ENCODE results near the gene OSBP. TPM values are rescaled to one million over a fixed set of nuclear protein-coding genes. Genes with fewer than 3 reads are reported as not detected.

Gene OSBP, protein sequence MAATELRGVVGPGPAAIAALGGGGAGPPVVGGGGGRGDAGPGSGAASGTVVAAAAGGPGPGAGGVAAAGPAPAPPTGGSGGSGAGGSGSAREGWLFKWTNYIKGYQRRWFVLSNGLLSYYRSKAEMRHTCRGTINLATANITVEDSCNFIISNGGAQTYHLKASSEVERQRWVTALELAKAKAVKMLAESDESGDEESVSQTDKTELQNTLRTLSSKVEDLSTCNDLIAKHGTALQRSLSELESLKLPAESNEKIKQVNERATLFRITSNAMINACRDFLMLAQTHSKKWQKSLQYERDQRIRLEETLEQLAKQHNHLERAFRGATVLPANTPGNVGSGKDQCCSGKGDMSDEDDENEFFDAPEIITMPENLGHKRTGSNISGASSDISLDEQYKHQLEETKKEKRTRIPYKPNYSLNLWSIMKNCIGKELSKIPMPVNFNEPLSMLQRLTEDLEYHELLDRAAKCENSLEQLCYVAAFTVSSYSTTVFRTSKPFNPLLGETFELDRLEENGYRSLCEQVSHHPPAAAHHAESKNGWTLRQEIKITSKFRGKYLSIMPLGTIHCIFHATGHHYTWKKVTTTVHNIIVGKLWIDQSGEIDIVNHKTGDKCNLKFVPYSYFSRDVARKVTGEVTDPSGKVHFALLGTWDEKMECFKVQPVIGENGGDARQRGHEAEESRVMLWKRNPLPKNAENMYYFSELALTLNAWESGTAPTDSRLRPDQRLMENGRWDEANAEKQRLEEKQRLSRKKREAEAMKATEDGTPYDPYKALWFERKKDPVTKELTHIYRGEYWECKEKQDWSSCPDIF
- total RNA-seq (2022; extraction: Qiagen RNA extraction): 26.9 to 36.3 TPM (median 29.8 TPM) in 5 replicates

DNA sequence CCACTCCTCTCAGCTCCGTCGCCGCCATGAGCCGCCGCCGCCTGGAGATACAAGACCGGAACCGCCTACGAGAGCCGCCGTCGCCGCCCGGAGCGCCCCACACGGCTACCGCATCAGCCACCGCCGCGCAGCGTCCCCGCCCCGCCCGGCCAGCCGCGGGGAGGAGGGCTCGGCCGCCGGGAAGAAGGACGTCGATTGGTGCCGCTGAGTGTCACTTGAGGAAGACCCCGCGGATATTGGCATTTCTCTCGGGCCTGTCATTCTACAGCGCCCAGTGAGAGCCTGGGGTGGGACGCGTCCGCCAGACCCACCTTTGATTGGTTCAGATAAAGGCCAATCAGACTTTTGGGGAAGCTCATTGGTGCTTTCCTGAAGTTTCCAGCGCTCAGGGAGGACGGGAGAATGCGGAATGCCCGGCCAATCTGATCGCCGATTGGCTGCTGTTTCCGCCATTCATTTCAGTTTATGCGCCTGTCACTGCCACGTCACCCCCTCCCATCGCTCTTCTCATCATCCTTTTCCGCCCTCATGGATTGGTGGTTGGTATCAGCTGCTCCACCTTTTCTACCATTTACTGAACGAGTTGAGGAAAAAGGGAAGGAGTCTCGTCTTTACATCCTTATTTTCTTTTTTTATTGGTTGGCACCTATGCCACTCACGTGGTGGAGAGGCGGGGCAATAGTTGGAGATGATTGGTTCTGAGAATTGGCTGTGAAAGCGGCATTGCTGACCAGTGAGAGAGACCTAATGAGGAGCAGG lies at the start of gene OSBP:
Gene OSBP (minus strand): TSS at position 138 of the 759 bp plus-strand sequence. CDS start 110 bp downstream, at position 28.

Other genes starting within 250 kb of the OSBP start
- gene OR5A2, start 189.4 kb downstream of the OSBP start, total RNA-seq (2022; extraction: Qiagen RNA extraction): not detected in 5 replicates
- not detected in 5 replicates for gene OR5A1, start 179.3 kb downstream of the OSBP start, total RNA-seq (2022; extraction: Qiagen RNA extraction)
- gene OR4D6, start 158.8 kb downstream of the OSBP start, total RNA-seq (2022; extraction: Qiagen RNA extraction): not detected in 5 replicates
- gene OR4D10, start 142.5 kb downstream of the OSBP start, total RNA-seq (2022; extraction: Qiagen RNA extraction): not detected in 5 replicates
- gene OR4D11, start 112.2 kb downstream of the OSBP start, total RNA-seq (2022; extraction: Qiagen RNA extraction): not detected in 5 replicates
- gene OR4D9, start 104.2 kb downstream of the OSBP start, total RNA-seq (2022; extraction: Qiagen RNA extraction): not detected in 5 replicates
- gene PATL1, start 53.3 kb upstream of the OSBP start, total RNA-seq (2022; extraction: Qiagen RNA extraction): 40.9 to 51.0 TPM (median 46.9 TPM) in 5 replicates
- gene OR10V1, start 98.1 kb upstream of the OSBP start, total RNA-seq (2022; extraction: Qiagen RNA extraction): not detected in 5 replicates
- 20.2 to 26.3 TPM (median 23.3 TPM) in 5 replicates for gene STX3, start 139.6 kb upstream of the OSBP start, total RNA-seq (2022; extraction: Qiagen RNA extraction)
- gene MRPL16, start 195.0 kb upstream of the OSBP start, total RNA-seq (2022; extraction: Qiagen RNA extraction): 63.5 to 70.4 TPM (median 65.0 TPM) in 5 replicates
- not detected in 5 replicates for gene CBLIF, start 229.7 kb upstream of the OSBP start, total RNA-seq (2022; extraction: Qiagen RNA extraction)

All from A549 treated with Hydrocortisone at 1 μM for 4 hours (cell line).